ENCODE measurements around the gene MARK1.
"Not testable (repeated sequence)": the region's sequence is repeated elsewhere in the genome, so short reads cannot be mapped to it uniquely, and the experiment has no call there.

MARK1 gene

GRCh38 chr1:220595179-220595578 lies 67.2 kb downstream of the MARK1 start:
- TF ChIP-seq CTCF (IDR thresholded peaks at IDR 0.05; ENCODE audit: insufficient read depth, low read depth, low read length, missing control alignments), result no peak
- DNase-seq (ENCODE audit: low read depth), result peak; percentile 13
- no peak overlapping the region for H3K4me3 ChIP-seq (ENCODE audit: low read length)

GRCh38 chr1:220604926-220605325 lies 77.0 kb downstream of the MARK1 start:
- no peak for TF ChIP-seq CTCF (IDR thresholded peaks at IDR 0.05; ENCODE audit: insufficient read depth, low read depth, low read length, missing control alignments)
- no peak overlapping the region for H3K4me3 ChIP-seq (ENCODE audit: low read length)
- peak; percentile 10 for DNase-seq (ENCODE audit: low read depth)

- not testable (repeated sequence) for DNase-seq (ENCODE audit: low read depth); H3K4me3 ChIP-seq (ENCODE audit: low read length)
Observed at GRCh38 chr1:220605651-220606050, 77.7 kb downstream of the MARK1 start.

- not testable (repeated sequence) for DNase-seq (ENCODE audit: low read depth); H3K4me3 ChIP-seq (ENCODE audit: low read length)
Observed at GRCh38 chr1:220611100-220611499, 83.2 kb downstream of the MARK1 start.

GRCh38 chr1:220616836-220617235 lies 88.9 kb downstream of the MARK1 start:
- DNase-seq (ENCODE audit: low read depth), result no peak
- TF ChIP-seq CTCF (IDR thresholded peaks at IDR 0.05; ENCODE audit: insufficient read depth, low read depth, low read length, missing control alignments), result no peak
- no peak overlapping the region for H3K4me3 ChIP-seq (ENCODE audit: low read length)

- H3K4me3 ChIP-seq (ENCODE audit: low read length), result no peak overlapping the region
Observed at GRCh38 chr1:220628431-220628830, 100.5 kb downstream of the MARK1 start.

GRCh38 chr1:220631238-220631815 lies 103.4 kb downstream of the MARK1 start:
- TF ChIP-seq CTCF (IDR thresholded peaks at IDR 0.05; ENCODE audit: insufficient read depth, low read depth, low read length, missing control alignments), result no peak

More at GRCh38 chr1:220628431-220628830, 100.5 kb downstream of the MARK1 start:
- TF ChIP-seq CTCF (IDR thresholded peaks at IDR 0.05; ENCODE audit: insufficient read depth, low read depth, low read length, missing control alignments), result no peak
- DNase-seq (ENCODE audit: low read depth), result no peak

GRCh38 chr1:220637759-220638158 lies 109.8 kb downstream of the MARK1 start:
- TF ChIP-seq CTCF (IDR thresholded peaks at IDR 0.05; ENCODE audit: insufficient read depth, low read depth, low read length, missing control alignments), result no peak
- no peak overlapping the region for H3K4me3 ChIP-seq (ENCODE audit: low read length)
- DNase-seq (ENCODE audit: low read depth), result no peak

More at GRCh38 chr1:220631238-220631815, 103.4 kb downstream of the MARK1 start:
- DNase-seq (ENCODE audit: low read depth), result peak; percentile 25
- no peak overlapping the region for H3K4me3 ChIP-seq (ENCODE audit: low read length)

Measured in epithelial cell of esophagus (primary cell).